Measurements from ENCODE around the gene PKN2. TPM values are rescaled to one million over a fixed set of nuclear protein-coding genes. Genes with fewer than 3 reads are reported as not detected.
A peak's percentile ranks its signal among the peaks of the same experiment; 100 is the strongest.

The PKN2 gene
- total RNA-seq, 5 donors from 2014 or later (not counting 1 experiment from before 2014, with no cell fraction given), result 33.1 to 50.6 (median 35.9) TPM

- DNase-seq (no peak), ATAC-seq (replicated peaks in 1 of 4) (no peak)
- WGBS (ENCODE audit: insufficient coverage), result 83% methylated on average over 1 of the region's 3 CpGs
- CTCF ChIA-PET, result interaction anchor here (0.8 to 2.4 kb wide), 4 partner anchors 25 to 221 kb away, joined by 3 to 13 read pairs (median 4); partner anchors contain the start of gene PKN2 (in 1 of the 2)
- no peak overlapping the region for H3K4me3 ChIP-seq (ENCODE audit: control insufficient read depth in 1 of 2, extremely low read depth in 1 of 2, low read length in 1 of 2)
- Mint-ChIP-seq H3K9me3 (no peaks in the 10 kb centered on the region), H3K27ac (no peak overlapping the region), H3K36me3 (no peaks in the 10 kb centered on the region), H3K4me1 (peaks cover 28 to 29% (median 29%) of the 10 kb centered on the region in 3 donors), H3K27me3 (no peaks in the 10 kb centered on the region), H3K4me3 (no peak overlapping the region)
- no peaks in the 10 kb centered on the region for H3K9me3 ChIP-seq
- POLR2A ChIA-PET, result interaction anchor here in 1 of 2 donors (0.6 kb wide), 1 partner anchor 31 kb away, joined by 6 read pairs; no protein-coding TSS in a partner anchor
- H3K36me3 ChIP-seq (ENCODE audit: control insufficient read depth in 2 of 2, extremely low read depth in 1 of 2, insufficient read depth in 1 of 2, low read length in 1 of 2), result no peaks in the 10 kb centered on the region
- H3K27ac ChIP-seq (ENCODE audit: low read length), result no peak overlapping the region
- H3K27me3 ChIP-seq (replicated peaks in 1 of 2; ENCODE audit: control insufficient read depth in 2 of 2, extremely low read depth in 1 of 2, insufficient read depth in 2 of 2, low read length in 1 of 2), result no peaks in the 10 kb centered on the region
- peaks cover 3 to 19% of the 10 kb centered on the region in 2 experiments for H3K4me1 ChIP-seq (ENCODE audit: control insufficient read depth in 1 of 2, extremely low read depth in 1 of 2, insufficient read depth in 2 of 2, low read length in 2 of 2)
These were observed 25.7 kb upstream of the PKN2 start for GRCh38 chr1:88658419-88658818.

- no peak for ATAC-seq (replicated peaks in 1 of 4)
- Histone ChIP-seq H3K27ac (ENCODE audit: low read length) (no peak overlapping the region), H3K9me3 (no peaks in the 10 kb centered on the region), H3K4me3 (ENCODE audit: control insufficient read depth in 1 of 2, extremely low read depth in 1 of 2, low read length in 1 of 2) (no peak overlapping the region), H3K4me1 (ENCODE audit: control insufficient read depth in 1 of 2, extremely low read depth in 1 of 2, insufficient read depth in 2 of 2, low read length in 2 of 2) (peaks cover 3 to 19% of the 10 kb centered on the region in 2 experiments), H3K36me3 (ENCODE audit: control insufficient read depth in 2 of 2, extremely low read depth in 1 of 2, insufficient read depth in 1 of 2, low read length in 1 of 2) (no peaks in the 10 kb centered on the region), H3K27me3 (replicated peaks in 1 of 2; ENCODE audit: control insufficient read depth in 2 of 2, extremely low read depth in 1 of 2, insufficient read depth in 2 of 2, low read length in 1 of 2) (no peaks in the 10 kb centered on the region)
- ChIA-PET POLR2A (no interaction called here), CTCF (interaction anchor here in 1 of 2 donors (0.7 to 2.4 kb wide), 3 partner anchors 12 to 218 kb away, joined by 3 to 13 read pairs (median 4); partner anchors contain the start of gene PKN2)
- no peaks in the 10 kb centered on the region for H3K36me3 Mint-ChIP-seq
- peaks cover 28 to 29% (median 29%) of the 10 kb centered on the region in 3 donors for H3K4me1 Mint-ChIP-seq
- no peaks in the 10 kb centered on the region for H3K27me3 Mint-ChIP-seq
- H3K9me3 Mint-ChIP-seq, result no peaks in the 10 kb centered on the region
- no peak overlapping the region for H3K27ac Mint-ChIP-seq
- no peak for DNase-seq
- no peak overlapping the region for H3K4me3 Mint-ChIP-seq
These were observed 24.5 kb upstream of the PKN2 start for GRCh38 chr1:88659552-88659951.

GRCh38 chr1:88661188-88661587, 22.9 kb upstream of the PKN2 start:
- peak overlapping the region; percentile 87 to 88 for H3K27ac Mint-ChIP-seq
- ATAC-seq (replicated peaks in 1 of 4) (peak in 3 of 4 experiments; percentile 19 to 79 (median 43)), DNase-seq (peak in 1 of 35 experiments; percentile 26)
- H3K4me1 Mint-ChIP-seq, result peaks cover 28 to 29% (median 29%) of the 10 kb centered on the region in 3 donors
- H3K9me3 Mint-ChIP-seq, result no peaks in the 10 kb centered on the region
- Histone ChIP-seq H3K4me3 (ENCODE audit: control insufficient read depth in 1 of 2, extremely low read depth in 1 of 2, low read length in 1 of 2) (peak overlapping the region; percentile 4 to 33), H3K27ac (ENCODE audit: low read length) (no peak overlapping the region), H3K9me3 (no peaks in the 10 kb centered on the region), H3K4me1 (ENCODE audit: control insufficient read depth in 1 of 2, extremely low read depth in 1 of 2, insufficient read depth in 2 of 2, low read length in 2 of 2) (peaks cover 3 to 19% of the 10 kb centered on the region in 2 experiments), H3K27me3 (replicated peaks in 1 of 2; ENCODE audit: control insufficient read depth in 2 of 2, extremely low read depth in 1 of 2, insufficient read depth in 2 of 2, low read length in 1 of 2) (no peaks in the 10 kb centered on the region), H3K36me3 (ENCODE audit: control insufficient read depth in 2 of 2, extremely low read depth in 1 of 2, insufficient read depth in 1 of 2, low read length in 1 of 2) (no peaks in the 10 kb centered on the region)
- CTCF ChIA-PET, result interaction anchor here (0.7 to 1.0 kb wide), 4 partner anchors 22 to 212 kb away, joined by 3 to 10 read pairs (median 4); partner anchors contain the start of gene PKN2 (in 1 of the 2)
- no peaks in the 10 kb centered on the region for H3K27me3 Mint-ChIP-seq
- no peaks in the 10 kb centered on the region for H3K36me3 Mint-ChIP-seq
- POLR2A ChIA-PET, result interaction anchor here in 1 of 2 donors (0.7 kb wide), 1 partner anchor 13 kb away, joined by 4 read pairs; no protein-coding TSS in a partner anchor
- H3K4me3 Mint-ChIP-seq, result peak overlapping the region; percentile 31 to 65 (median 61)
- WGBS (ENCODE audit: insufficient coverage), result no CpG with 5 or more reads among the region's 4 CpGs

- DNase-seq (no peak), ATAC-seq (replicated peaks in 1 of 4) (no peak)
- no peaks in the 10 kb centered on the region for H3K27me3 ChIP-seq (replicated peaks in 1 of 2; ENCODE audit: control insufficient read depth in 2 of 2, extremely low read depth in 1 of 2, insufficient read depth in 2 of 2, low read length in 1 of 2)
- H3K27ac ChIP-seq (ENCODE audit: low read length), result no peak overlapping the region
- CTCF ChIA-PET, result interaction anchor here in 1 of 2 donors (0.6 kb wide), 1 partner anchor 216 kb away, joined by 4 read pairs; no protein-coding TSS in a partner anchor
- WGBS (ENCODE audit: insufficient coverage), result no CpG with 5 or more reads among the region's 2 CpGs
- H3K36me3 Mint-ChIP-seq, result no peaks in the 10 kb centered on the region
- peaks cover 3 to 19% of the 10 kb centered on the region in 2 experiments for H3K4me1 ChIP-seq (ENCODE audit: control insufficient read depth in 1 of 2, extremely low read depth in 1 of 2, insufficient read depth in 2 of 2, low read length in 2 of 2)
- H3K36me3 ChIP-seq (ENCODE audit: control insufficient read depth in 2 of 2, extremely low read depth in 1 of 2, insufficient read depth in 1 of 2, low read length in 1 of 2), result no peaks in the 10 kb centered on the region
- H3K9me3 ChIP-seq, result no peaks in the 10 kb centered on the region
- peak overlapping the region; percentile 66 to 87 for H3K27ac Mint-ChIP-seq
- H3K9me3 Mint-ChIP-seq, result no peaks in the 10 kb centered on the region
- POLR2A ChIA-PET, result no interaction called here
- no peak overlapping the region for H3K4me3 ChIP-seq (ENCODE audit: control insufficient read depth in 1 of 2, extremely low read depth in 1 of 2, low read length in 1 of 2)
- H3K4me1 Mint-ChIP-seq, result peaks cover 28 to 29% (median 29%) of the 10 kb centered on the region in 3 donors
- H3K27me3 Mint-ChIP-seq, result no peaks in the 10 kb centered on the region
- H3K4me3 Mint-ChIP-seq, result no peak overlapping the region
These were observed 21.9 kb upstream of the PKN2 start for GRCh38 chr1:88661951-88662699.

GRCh38 chr1:88662723-88663122, 21.4 kb upstream of the PKN2 start:
- H3K9me3 Mint-ChIP-seq, result no peaks in the 10 kb centered on the region
- DNase-seq (no peak), ATAC-seq (replicated peaks in 1 of 4) (no peak)
- WGBS (ENCODE audit: insufficient coverage), result 88% methylated on average over 1 of the region's 2 CpGs
- CTCF ChIA-PET, result no interaction called here
- H3K27ac Mint-ChIP-seq, result no peak overlapping the region
- no peaks in the 10 kb centered on the region for H3K9me3 ChIP-seq
- H3K4me1 ChIP-seq (ENCODE audit: control insufficient read depth in 1 of 2, extremely low read depth in 1 of 2, insufficient read depth in 2 of 2, low read length in 2 of 2), result peaks cover 3 to 19% of the 10 kb centered on the region in 2 experiments
- H3K27ac ChIP-seq (ENCODE audit: low read length), result no peak overlapping the region
- POLR2A ChIA-PET, result no interaction called here
- no peak overlapping the region for H3K4me3 Mint-ChIP-seq
- peaks cover 0 to under 1% of the 10 kb centered on the region in 2 donors for H3K27me3 Mint-ChIP-seq
- no peak overlapping the region for H3K4me3 ChIP-seq (ENCODE audit: control insufficient read depth in 1 of 2, extremely low read depth in 1 of 2, low read length in 1 of 2)
- no peaks in the 10 kb centered on the region for H3K36me3 ChIP-seq (ENCODE audit: control insufficient read depth in 2 of 2, extremely low read depth in 1 of 2, insufficient read depth in 1 of 2, low read length in 1 of 2)
- peaks cover 28 to 29% (median 29%) of the 10 kb centered on the region in 3 donors for H3K4me1 Mint-ChIP-seq
- no peaks in the 10 kb centered on the region for H3K27me3 ChIP-seq (replicated peaks in 1 of 2; ENCODE audit: control insufficient read depth in 2 of 2, extremely low read depth in 1 of 2, insufficient read depth in 2 of 2, low read length in 1 of 2)
- H3K36me3 Mint-ChIP-seq, result no peaks in the 10 kb centered on the region

- no peaks in the 10 kb centered on the region for H3K36me3 Mint-ChIP-seq
- DNase-seq, result no peak
- CTCF ChIA-PET, result no interaction called here
These were observed 15.7 kb upstream of the PKN2 start for GRCh38 chr1:88668405-88668804.

More at GRCh38 chr1:88668405-88668804, 15.7 kb upstream of the PKN2 start:
- Histone ChIP-seq H3K4me3 (ENCODE audit: control insufficient read depth in 1 of 2, extremely low read depth in 1 of 2, low read length in 1 of 2) (no peak overlapping the region), H3K36me3 (ENCODE audit: control insufficient read depth in 2 of 2, extremely low read depth in 1 of 2, insufficient read depth in 1 of 2, low read length in 1 of 2) (no peaks in the 10 kb centered on the region), H3K27ac (ENCODE audit: low read length) (no peak overlapping the region), H3K9me3 (no peaks in the 10 kb centered on the region), H3K27me3 (replicated peaks in 1 of 2; ENCODE audit: control insufficient read depth in 2 of 2, extremely low read depth in 1 of 2, insufficient read depth in 2 of 2, low read length in 1 of 2) (no peaks in the 10 kb centered on the region), H3K4me1 (ENCODE audit: control insufficient read depth in 1 of 2, extremely low read depth in 1 of 2, insufficient read depth in 2 of 2, low read length in 2 of 2) (no peaks in the 10 kb centered on the region)
- Mint-ChIP-seq H3K9me3 (no peaks in the 10 kb centered on the region), H3K27me3 (peaks cover 0 to 9% of the 10 kb centered on the region in 2 donors), H3K4me1 (no peaks in the 10 kb centered on the region), H3K4me3 (no peak overlapping the region), H3K27ac (no peak overlapping the region)
- no CpG with 5 or more reads among the region's 3 CpGs for WGBS (ENCODE audit: insufficient coverage)
- POLR2A ChIA-PET, result interaction anchor here in 1 of 2 donors (0.6 kb wide), 1 partner anchor 1775 kb away, joined by 3 read pairs; no protein-coding TSS in a partner anchor
- ATAC-seq (replicated peaks in 1 of 4), result no peak

Data from T-cell (primary cell).